GM23248 (cell line): Measurements from ENCODE around the gene PLEKHM2. TPM values are rescaled to one million over a fixed set of nuclear protein-coding genes. Genes with fewer than 3 reads are reported as not detected.
"Not testable (repeated sequence)": the region's sequence is repeated elsewhere in the genome, so short reads cannot be mapped to it uniquely, and the experiment has no call there.

Experiments
- DNase-seq: peaks from one replicate; pipeline ENCODE4 v3.0.0-alpha.2; 2015
- H2AFZ ChIP-seq: fragments of 200-600 bp; sonication (generic); 2 replicates; pipeline ENCODE4 v1.6.1; 2016; ENCODE audit warnings: antibody characterized with exemption
- H3F3A ChIP-seq: fragments of 200-600 bp; sonication (generic); 2 replicates; pipeline ENCODE4 v1.6.1; 2016; ENCODE audit warnings: mild to moderate bottlenecking, antibody characterized with exemption, mixed run types; ENCODE audit not compliant: insufficient read depth
- H3K27ac ChIP-seq: fragments of 200-600 bp; sonication (generic); 2 replicates; pipeline ENCODE4 v1.5.1; 2016; ENCODE audit warnings: mild to moderate bottlenecking
- H3K27me3 ChIP-seq: fragments of 200-600 bp; sonication (generic); replicated peaks from 2 replicates; pipeline ENCODE4 v1.6.1; 2016; ENCODE audit warnings: mild to moderate bottlenecking; ENCODE audit not compliant: insufficient read depth
- H3K36me3 ChIP-seq: fragments of 200-600 bp; sonication (generic); 2 replicates; pipeline ENCODE4 v1.6.1; 2016; ENCODE audit warnings: low read depth, mild to moderate bottlenecking
- H3K4me1 ChIP-seq: fragments of 200-600 bp; sonication (generic); 2 replicates; pipeline ENCODE4 v1.6.1; 2016; ENCODE audit warnings: mild to moderate bottlenecking; ENCODE audit not compliant: insufficient read depth
- H3K4me2 ChIP-seq: fragments of 200-600 bp; sonication (generic); one replicate; pipeline ENCODE4 v1.6.1; 2016; ENCODE audit warnings: mild to moderate bottlenecking; ENCODE audit not compliant: unreplicated experiment
- H3K4me3 ChIP-seq: fragments of 200-600 bp; sonication (generic); 2 replicates; pipeline ENCODE4 v1.5.1; 2016; ENCODE audit warnings: mild to moderate bottlenecking
- H3K79me2 ChIP-seq: fragments of 200-600 bp; sonication (generic); 2 replicates; pipeline ENCODE4 v1.6.1; 2016; ENCODE audit warnings: mild to moderate bottlenecking; ENCODE audit not compliant: insufficient read depth
- H3K9ac ChIP-seq: fragments of 200-600 bp; sonication (generic); 2 replicates; pipeline ENCODE4 v1.6.1; 2016; ENCODE audit warnings: mild to moderate bottlenecking
- H3K9me2 ChIP-seq: fragments of 200-600 bp; sonication (generic); 2 replicates; pipeline ENCODE4 v1.6.1; 2016; ENCODE audit warnings: mixed run types, mild to moderate bottlenecking, moderate library complexity; ENCODE audit not compliant: insufficient read depth
- H3K9me3 ChIP-seq: fragments of 200-600 bp; sonication (generic); one replicate; pipeline ENCODE4 v1.6.1; 2017; ENCODE audit warnings: low read depth
- H4K20me1 ChIP-seq: fragments of 200-600 bp; sonication (generic); 2 replicates; pipeline ENCODE4 v1.6.0; 2016; ENCODE audit not compliant: insufficient read depth
- EZH2 ChIP-seq: fragments of 200-600 bp; sonication (generic); IDR thresholded peaks from 2 replicates; pipeline ENCODE4 v1.6.1; 2018; ENCODE audit warnings: antibody characterized with exemption, mild to moderate bottlenecking; ENCODE audit not compliant: insufficient read depth, poor library complexity, severe bottlenecking
- EZH2phosphoT487 ChIP-seq: fragments of 200-600 bp; sonication (generic); IDR thresholded peaks from 2 replicates; pipeline ENCODE4 v1.6.1; 2018; ENCODE audit warnings: antibody characterized with exemption, moderate library complexity, mild to moderate bottlenecking, low read depth; ENCODE audit not compliant: insufficient read depth
- WGBS, 2 experiments: methylation state at CpG; one replicate each; pipeline ENCODE4 v1.1.6; 2015 to 2017; ENCODE audit warnings: low lambda C conversion rate in 2 of 2, low coverage in 1 of 2; ENCODE audit errors: missing lambda C conversion rate in 2 of 2; 5-methylcytosine and 5-hydroxymethylcytosine counted together
- in situ Hi-C: fragments of 300-500 bp; cut with MboI; formaldehyde crosslinking; loops from 2 replicates; pipeline ENCODE4 v1.15.0; 2020
- polyA plus RNA-seq: library from polyadenylated mRNA; unstranded; fragments of >200 nt; fragmentation: Nextera tagmentation; extraction: Ambion mirVana; gene quantifications from 2 replicates; pipeline ENCODE4 v1.2.1, GENCODE V29; 2016
- total RNA-seq: library from RNA; depleted of rRNA; stranded (reverse); fragments of >200 nt; shearing (Covaris generic); gene quantifications from 2 replicates; pipeline ENCODE4 v1.2.3, GENCODE V29; 2014

The PLEKHM2 gene
- total and polyA plus RNA-seq, 2 experiments from 2014 or later, result 14.9 to 52.9 TPM

DNA sequence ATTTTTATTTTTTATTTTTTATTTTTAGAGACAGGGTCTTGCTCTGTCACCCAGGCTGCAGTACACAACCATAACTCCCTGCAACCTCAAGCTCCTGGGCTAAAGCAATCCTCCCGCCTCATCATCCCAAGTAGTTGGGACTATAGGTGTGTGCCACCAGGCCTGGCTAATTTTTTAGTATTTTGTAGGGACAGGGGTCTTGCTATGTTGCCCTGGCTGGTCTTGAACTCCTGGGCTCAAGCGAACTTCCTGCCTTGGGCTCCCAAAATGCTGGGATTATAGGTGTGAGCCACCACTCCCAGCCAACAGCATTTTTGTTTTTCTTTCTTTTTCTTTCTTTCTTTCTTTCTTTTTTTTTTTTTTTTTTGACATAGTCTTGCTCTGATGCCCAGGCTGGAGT lies 14.1 kb downstream of the PLEKHM2 start:
- DNase-seq, result no peak
- H3K27me3 ChIP-seq, result no peaks in the 10 kb centered on the region
- in situ Hi-C loops, result no loop called here
- no peak overlapping the region for H2AFZ ChIP-seq
- H3F3A ChIP-seq, result peaks cover 13% of the 10 kb centered on the region
- peaks cover 13% of the 10 kb centered on the region for H3K4me1 ChIP-seq
- H3K4me3 ChIP-seq, result no peak overlapping the region
- H3K36me3 ChIP-seq, result no peaks in the 10 kb centered on the region
- H3K9ac ChIP-seq, result no peak overlapping the region
- no peaks in the 10 kb centered on the region for H4K20me1 ChIP-seq
- TF ChIP-seq EZH2phosphoT487 (no peak), EZH2 (no peak)
- peaks cover 99% of the 10 kb centered on the region for H3K79me2 ChIP-seq
- no peaks in the 10 kb centered on the region for H3K9me2 ChIP-seq
- H3K27ac ChIP-seq, result no peak overlapping the region
- WGBS, 2 experiments, result 93 to 100% methylated on average over 2 of the region's 2 CpGs
- no peaks in the 10 kb centered on the region for H3K9me3 ChIP-seq
- H3K4me2 ChIP-seq, result no peak overlapping the region

DNA sequence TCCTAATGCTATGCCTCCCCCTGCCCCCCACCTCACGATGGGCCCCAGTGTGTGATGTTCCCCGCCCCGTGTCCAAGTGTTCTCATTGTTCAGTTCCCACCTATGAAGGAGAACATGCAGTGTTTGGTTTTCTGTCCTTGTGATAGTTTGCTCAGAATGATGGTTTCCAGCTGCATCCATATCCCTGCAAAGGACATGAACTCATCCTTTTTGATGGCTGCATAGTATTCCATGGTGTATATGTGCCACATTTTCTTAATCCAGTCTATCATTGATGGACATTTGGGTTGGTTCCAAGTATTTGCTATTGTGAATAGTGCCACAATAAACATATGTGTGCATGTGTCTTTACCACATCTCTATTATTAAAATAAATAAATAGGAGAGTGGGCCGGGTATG lies 15.2 kb downstream of the PLEKHM2 start:
- peaks cover 21% of the 10 kb centered on the region for H3F3A ChIP-seq
- H3K4me3 ChIP-seq, H3K9me2 ChIP-seq, H3K27me3 ChIP-seq, H3K9me3 ChIP-seq, H3K9ac ChIP-seq, H2AFZ ChIP-seq, H3K4me2 ChIP-seq, DNase-seq, H4K20me1 ChIP-seq, H3K27ac ChIP-seq, H3K36me3 ChIP-seq, in situ Hi-C loops: not testable (repeated sequence)
- 96 to 97% methylated on average over 4 of the region's 4 CpGs for WGBS, 2 experiments
- peaks cover 90% of the 10 kb centered on the region for H3K79me2 ChIP-seq
- peaks cover 22% of the 10 kb centered on the region for H3K4me1 ChIP-seq

DNA sequence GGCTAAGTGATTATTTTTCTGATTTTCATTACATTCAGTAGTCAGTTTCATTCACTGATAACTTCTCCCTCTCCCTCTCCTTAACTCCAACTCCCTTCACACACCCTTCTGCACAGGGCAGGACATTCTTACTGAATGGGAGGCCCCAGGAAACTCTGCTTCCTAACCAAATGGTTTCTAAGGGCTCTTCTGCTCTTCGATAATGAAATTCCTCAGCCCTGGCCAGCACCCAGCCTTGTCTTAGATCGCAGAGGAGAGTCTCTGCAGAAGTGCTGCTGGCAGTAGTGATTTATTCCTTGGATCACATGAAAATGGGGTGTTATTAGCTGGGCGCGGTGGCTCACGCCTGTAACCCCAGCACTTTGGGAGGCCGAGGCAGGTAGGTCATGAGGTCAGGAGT lies 16.4 kb downstream of the PLEKHM2 start:
- H3K79me2 ChIP-seq, result peaks cover 90% of the 10 kb centered on the region
- no peak overlapping the region for H3K27ac ChIP-seq
- H3F3A ChIP-seq, result peaks cover 26% of the 10 kb centered on the region
- no peaks in the 10 kb centered on the region for H3K27me3 ChIP-seq
- no peak overlapping the region for H3K4me3 ChIP-seq
- no peaks in the 10 kb centered on the region for H3K36me3 ChIP-seq
- peaks cover 32% of the 10 kb centered on the region for H3K4me1 ChIP-seq
- in situ Hi-C loops, result no loop called here
- TF ChIP-seq EZH2 (no peak), EZH2phosphoT487 (no peak)
- H3K9me2 ChIP-seq, result no peaks in the 10 kb centered on the region
- H3K4me2 ChIP-seq, result no peak overlapping the region
- no peak overlapping the region for H3K9ac ChIP-seq
- no peaks in the 10 kb centered on the region for H3K9me3 ChIP-seq
- no peak for DNase-seq
- 64 to 70% methylated on average over 6 of the region's 6 CpGs for WGBS, 2 experiments
- no peaks in the 10 kb centered on the region for H4K20me1 ChIP-seq
- no peak overlapping the region for H2AFZ ChIP-seq

DNA sequence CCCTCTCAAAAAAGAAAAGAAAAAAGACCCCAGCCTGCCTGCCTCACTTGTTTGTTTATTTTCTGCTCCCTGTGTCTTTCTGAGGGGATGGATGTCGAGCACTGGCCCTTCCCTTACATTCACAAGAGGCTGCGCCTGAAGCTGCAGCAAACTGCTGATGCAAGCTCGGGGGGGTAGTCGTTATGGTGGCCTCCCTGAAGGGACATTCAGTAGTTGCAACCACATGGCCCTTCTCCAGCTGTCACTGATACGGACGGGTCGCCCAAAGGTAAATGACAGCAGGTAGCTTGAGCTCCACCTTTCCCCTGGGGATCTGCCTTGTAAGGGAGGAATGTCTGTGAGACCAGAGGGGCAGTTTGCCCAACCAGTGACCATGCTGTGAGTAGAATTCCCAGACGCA lies 17.7 kb downstream of the PLEKHM2 start:
- Histone ChIP-seq H3K36me3 (no peaks in the 10 kb centered on the region), H3K9me3 (no peaks in the 10 kb centered on the region), H3K79me2 (peaks cover 90% of the 10 kb centered on the region), H3K4me3 (no peak overlapping the region), H3K9ac (no peak overlapping the region), H3K9me2 (no peaks in the 10 kb centered on the region), H3K27ac (no peak overlapping the region; the same call in 1 of the 2 replicates), H3F3A (peaks cover 26% of the 10 kb centered on the region), H3K27me3 (no peaks in the 10 kb centered on the region), H4K20me1 (no peaks in the 10 kb centered on the region), H3K4me2 (no peak overlapping the region), H3K4me1 (peaks cover 32% of the 10 kb centered on the region), H2AFZ (no peak overlapping the region)
- in situ Hi-C loops, result no loop called here
- TF ChIP-seq EZH2phosphoT487 (no peak), EZH2 (no peak)
- 95 to 96% methylated on average over 8 of the region's 8 CpGs for WGBS, 2 experiments
- DNase-seq, result no peak
